ENCODE results near the gene SMC5.
"Not testable (repeated sequence)": the region's sequence is repeated elsewhere in the genome, so short reads cannot be mapped to it uniquely, and the experiment has no call there.

Gene SMC5
- total RNA-seq: 23.5 to 110 (median 60.0) reads per million in 17 experiments

DNA sequence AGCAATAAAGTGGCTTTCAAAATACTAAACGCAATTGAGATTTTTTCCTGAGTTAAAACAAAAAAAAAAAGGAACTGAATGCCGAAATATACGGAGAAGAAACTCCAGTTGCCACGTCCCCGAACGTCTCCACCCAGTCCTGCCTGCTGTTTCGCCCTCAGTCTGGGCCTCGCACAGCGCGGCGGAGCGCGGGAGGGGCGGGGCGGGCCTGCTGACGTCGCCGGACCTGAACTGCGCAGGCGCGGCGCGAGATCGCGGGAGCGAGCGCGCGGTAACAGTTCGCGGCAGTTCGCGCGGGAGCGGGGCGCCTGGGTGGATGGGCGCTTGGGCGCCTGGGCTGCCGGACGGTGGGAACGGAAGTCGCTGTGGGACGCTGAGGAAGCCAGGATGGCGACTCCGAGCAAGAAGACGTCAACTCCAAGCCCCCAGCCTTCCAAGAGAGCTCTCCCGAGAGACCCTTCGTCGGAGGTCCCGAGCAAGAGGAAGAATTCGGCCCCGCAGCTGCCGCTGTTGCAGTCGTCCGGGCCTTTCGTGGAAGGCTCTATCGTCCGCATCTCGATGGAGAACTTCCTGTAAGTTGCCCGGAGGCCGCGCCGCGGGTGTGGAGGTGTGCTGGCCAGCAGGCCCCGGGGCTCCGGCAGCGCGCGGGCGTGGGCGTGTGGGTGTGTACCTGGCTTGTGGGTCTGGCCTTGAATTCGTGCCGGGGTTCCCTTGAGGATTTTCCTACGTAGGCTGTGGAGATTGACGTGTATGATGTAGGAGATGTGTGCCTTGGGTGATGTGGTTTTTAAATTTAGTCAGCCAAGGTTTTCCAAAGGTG lies at the start of gene SMC5:
Gene SMC5, plus strand, starts transcription at position 287 of the 820 bp plus-strand sequence. Its CDS starts 101 bp downstream, at position 388.
- DNase-seq: peak; percentile 95 to 99 (median 96)

DNA sequence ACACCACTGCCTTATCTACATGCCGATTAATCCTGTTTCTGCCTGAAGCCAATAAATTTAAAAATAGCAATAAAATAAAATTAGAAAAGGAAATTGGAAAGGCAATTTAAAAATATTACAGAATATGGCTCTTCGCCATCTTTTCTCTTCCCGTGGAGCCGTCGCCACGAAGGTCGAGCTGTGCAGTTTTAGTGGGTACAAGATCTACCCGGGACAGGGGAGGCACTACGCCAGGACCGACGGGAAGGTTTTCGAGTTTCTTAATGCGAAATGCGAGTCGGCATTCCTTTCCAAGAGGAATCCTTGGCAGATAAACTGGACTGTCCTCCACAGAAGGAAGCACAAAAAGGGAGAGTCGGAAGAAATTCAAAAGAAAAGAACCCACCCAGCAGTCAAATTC lies 41.7 kb upstream of the SMC5 start:
- DNase-seq: no peak

DNA sequence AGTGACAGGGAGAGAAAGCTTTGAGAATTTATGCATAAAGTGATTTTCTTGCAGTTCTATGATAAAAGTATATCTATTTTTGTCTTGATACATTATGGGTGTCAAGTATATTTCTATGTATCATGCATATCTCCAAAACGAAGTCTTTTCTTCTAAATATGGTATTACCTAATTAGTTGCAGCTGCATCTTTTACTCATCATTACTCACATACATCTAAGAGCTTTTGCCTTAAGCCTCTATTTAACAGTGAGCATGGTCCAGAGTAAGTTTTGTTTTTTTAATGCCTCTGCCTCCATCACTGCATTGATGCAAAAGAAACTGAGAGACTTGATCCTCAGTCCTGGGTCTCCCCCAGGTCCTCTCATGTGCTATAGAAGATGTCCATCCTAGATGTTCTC lies 40.0 kb upstream of the SMC5 start:
- no peak for DNase-seq

DNA sequence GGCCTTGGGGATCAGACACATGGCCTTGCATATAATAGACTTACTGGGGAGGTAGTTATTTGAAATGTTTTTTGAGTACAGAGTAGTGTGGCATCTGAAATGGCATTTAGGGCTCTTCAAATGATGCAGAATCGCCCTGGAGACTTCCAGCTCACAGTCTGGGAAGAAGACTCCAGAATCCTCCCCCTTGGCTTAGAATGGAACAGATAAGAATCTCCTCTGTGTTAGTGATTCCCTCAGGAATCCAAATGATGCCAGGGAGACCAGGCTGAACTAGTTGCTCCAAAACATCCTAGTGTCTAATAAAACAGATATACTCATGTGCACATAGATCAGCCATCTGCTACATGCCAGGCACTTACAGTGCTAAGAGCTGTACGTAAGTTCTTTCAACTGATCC lies 38.6 kb upstream of the SMC5 start:
- DNase-seq: no peak

DNA sequence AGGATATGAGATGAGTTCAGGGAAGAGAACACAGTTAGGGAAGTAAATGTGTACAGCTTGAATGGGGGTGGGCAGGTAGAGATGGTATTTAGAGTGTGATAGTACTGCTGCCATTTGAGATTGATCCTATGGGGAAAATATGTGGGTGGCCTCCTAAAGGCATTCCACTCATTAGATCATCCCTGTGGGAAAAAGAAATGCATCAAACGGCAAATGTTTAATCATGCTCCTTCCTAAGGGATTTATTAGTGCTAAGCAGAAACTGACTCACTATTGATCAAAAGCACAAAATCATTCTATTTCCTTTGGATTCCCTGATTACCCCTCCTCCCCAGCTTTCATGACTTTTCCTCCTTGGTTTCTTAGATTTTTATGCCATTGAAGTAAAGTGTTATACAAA lies 36.4 kb upstream of the SMC5 start:
- DNase-seq: no peak

DNA sequence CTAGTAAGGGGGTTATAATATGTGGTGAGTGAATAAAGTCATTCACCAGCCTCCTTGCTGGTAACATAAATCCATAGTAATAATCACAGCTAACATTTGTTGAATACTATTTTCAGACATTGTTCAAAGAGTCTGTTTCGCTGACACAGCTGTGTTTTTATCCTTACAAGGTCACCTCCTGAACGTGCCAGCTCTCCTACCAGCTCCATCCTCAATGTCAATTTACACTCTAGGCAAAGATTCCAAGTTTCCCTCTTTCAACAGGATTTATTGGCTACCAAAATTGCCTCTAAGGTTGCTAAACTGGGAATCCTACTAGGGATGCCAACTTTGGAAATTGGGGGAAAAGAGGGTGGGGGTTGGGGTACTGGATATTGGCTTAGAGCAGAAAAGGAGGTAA lies 30.7 kb upstream of the SMC5 start:
- DNase-seq: no peak

DNA sequence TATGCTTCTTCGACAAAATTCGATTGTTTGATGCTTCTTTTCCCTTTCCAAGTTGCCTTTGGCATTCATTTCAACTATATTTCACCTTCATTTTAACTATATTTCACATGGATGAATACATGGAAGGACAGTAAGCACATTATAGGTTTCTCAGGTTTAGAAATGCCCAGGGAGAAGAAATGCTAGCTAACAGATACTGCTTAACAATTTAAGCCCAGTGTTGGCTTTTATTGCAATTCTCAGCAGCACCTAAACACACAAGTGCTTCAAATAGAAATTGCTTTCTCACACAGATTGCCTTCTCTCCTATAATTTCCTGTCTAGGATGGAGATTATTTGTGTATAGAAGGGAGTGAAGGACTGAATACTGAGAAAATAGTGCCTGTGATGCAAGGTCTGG lies 30.2 kb upstream of the SMC5 start:
- DNase-seq: no peak

DNA sequence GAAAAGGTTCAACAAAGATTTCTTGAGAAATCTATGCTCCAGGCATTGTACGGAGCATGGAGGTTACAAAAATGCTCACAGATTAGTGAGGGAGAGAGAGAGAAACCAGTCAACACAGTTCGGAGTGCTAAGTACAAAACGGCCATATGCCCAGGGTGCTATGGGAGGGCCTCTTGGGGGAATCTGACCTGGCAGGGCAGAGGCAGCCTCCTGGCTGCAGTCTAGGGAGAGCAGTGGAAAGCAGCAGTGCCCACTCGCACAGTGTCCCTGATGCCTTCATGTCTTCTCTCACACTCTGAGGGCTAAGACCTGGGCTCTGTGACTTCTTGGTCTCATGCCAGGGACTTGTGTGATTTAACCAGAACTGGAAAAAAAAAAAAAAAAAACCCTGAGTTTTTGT lies 29.8 kb upstream of the SMC5 start:
- DNase-seq: no peak

DNA sequence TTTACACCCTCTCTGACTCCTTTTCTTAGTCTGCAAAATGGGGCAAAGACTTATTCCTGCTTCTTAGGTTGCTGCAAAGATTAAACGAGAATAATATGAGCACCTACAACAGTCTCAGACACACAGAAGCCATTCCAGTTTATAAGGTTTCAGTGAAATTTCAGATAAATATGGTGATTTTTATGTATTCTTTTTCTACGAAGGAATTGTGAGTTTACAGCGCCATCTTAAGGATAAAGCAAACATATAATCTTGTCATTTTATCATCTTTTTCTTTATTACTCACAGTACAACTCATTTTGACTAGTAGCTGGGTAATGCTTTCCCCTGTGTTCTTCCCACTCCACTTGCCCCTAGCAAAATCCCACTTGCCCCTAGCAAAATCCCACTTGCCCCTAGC lies 29.2 kb upstream of the SMC5 start:
- peak in 2 of 4 experiments; percentile 2 to 6 for DNase-seq

DNA sequence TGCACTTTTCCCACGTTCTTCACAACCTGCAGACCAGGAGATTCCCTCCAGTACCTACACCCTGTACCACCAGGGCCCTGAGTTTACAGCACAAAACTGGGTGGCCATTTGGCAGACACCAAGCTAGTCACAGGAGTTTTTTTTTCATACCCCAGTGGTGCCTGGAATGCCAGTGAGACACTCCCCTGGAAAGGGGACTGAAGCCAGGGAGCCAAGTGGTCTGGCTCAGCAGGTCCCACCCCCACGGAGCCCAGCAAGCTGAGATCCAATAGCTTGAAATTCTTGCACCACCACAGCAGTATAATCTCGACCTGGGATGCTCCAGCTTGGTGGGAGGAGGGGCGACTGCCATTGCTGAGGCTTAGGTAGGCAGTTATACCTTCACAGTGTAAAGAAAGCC lies 26.3 kb upstream of the SMC5 start:
- no peak for DNase-seq

DNA sequence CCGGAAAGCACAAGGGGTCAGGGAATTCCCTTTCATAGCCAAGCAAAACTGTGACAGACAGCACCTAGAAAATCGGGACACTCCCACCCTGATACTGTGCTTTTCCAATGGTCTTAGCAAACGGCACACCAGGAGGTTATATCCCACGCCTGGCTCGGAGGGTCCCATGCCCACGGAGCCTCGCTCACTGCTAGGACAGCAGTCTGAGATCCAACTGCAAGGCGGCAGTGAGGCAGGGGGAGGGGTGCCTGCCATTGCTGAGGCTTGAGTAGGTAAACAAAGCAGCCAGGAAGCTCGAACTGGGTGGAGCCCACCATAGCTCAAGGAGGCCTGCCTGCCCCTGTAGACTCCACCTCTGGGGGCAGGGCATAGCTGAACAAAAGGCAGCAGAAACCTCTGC lies 24.6 kb upstream of the SMC5 start:
- DNase-seq: not testable (repeated sequence)

DNA sequence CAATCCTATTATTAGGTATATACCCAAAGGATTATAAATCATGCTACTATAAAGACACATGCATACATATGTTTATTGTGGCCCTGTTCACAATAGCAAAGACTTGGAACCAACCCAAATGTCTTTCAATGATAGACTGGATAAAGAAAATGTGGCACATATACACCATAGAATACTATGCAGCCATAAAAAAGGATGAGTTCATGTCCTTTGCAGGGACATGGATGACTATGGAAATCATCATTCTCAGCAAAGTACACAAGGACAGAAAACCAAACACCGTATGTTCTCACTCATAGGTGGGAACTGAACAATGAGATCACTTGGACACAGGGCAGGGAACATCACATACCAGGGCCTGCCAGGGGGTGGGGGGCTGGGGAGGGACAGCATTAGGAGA lies 12.8 kb upstream of the SMC5 start:
- not testable (repeated sequence) for DNase-seq

DNA sequence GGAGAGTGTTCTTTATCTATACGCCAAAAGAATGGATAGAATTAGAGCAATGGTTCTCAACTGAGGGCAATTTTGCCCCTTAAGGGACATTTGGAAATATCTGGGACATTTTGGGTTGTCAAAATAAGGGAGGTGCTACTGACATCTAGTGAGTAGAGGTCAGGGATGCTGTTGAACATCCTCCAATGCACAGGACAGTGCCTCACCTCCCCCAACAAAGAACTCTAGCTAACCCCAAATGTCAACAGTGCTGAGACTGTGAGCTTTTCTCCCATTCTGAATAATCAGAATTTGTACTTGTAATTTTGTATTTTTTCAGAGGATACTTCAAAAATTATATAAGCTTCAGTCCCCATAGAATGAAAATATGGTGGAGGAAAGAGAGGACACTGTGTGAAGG lies 8.6 kb upstream of the SMC5 start:
- DNase-seq: no peak

DNA sequence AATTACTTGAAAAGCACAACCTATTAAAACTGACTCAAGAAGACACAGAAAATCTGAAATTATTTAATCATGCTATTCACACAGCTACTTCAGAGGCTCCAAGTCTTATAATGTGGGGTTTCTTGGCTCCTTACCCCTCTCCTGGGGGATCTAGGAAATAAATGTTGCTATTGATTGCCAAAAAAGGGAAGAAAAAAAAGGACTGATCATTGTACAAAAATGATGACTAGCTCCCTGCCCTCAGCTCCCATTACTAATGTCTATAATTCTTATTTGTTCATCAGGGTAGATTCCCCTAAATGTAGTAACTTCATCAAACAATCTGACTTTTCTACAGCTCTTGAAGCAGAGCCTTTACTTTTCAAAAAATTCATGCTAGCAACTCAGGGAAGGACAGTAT lies 3.3 kb upstream of the SMC5 start:
- no peak for DNase-seq

DNA sequence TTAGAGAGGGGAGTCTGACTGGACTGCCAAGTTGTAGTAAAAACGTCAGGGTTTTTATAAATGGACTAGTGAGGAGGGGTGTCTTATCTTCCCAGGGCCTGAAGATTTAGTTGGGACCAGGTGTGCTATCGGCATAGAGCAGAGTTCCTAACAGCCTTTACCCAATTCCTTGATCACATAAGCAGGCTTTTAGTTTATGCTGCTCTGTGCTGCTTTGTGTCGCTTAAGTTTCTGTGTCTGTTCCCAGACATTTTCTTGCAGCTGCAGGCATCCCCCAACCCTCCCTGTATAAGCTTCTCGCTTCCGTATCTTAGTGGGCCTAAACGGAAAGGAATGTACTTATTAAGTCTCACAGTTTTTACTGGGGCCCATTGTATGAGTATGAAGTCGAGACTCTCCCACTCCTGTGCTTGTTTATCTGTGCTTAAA lies 2.6 kb upstream of the SMC5 start:
- DNase-seq: no peak

DNA sequence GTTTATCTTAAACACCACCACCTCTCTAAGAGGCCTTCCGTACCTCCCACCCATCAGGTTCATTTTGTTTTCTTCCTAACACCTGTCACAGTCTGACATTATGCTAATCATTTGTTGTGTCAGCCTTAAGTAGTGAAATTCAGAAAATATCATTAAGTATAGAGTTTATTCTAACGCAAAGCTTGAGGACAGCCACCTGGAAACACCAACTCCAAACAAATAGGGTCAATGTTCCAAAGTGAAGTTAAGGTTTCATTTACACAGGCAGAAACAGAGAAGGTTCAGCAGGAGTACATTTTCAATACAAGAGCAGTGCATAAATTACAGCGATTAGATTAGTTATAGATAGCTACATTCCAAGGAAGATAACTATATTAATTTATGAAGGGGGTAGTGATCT lies 1.3 kb upstream of the SMC5 start:
- DNase-seq: no peak

DNA sequence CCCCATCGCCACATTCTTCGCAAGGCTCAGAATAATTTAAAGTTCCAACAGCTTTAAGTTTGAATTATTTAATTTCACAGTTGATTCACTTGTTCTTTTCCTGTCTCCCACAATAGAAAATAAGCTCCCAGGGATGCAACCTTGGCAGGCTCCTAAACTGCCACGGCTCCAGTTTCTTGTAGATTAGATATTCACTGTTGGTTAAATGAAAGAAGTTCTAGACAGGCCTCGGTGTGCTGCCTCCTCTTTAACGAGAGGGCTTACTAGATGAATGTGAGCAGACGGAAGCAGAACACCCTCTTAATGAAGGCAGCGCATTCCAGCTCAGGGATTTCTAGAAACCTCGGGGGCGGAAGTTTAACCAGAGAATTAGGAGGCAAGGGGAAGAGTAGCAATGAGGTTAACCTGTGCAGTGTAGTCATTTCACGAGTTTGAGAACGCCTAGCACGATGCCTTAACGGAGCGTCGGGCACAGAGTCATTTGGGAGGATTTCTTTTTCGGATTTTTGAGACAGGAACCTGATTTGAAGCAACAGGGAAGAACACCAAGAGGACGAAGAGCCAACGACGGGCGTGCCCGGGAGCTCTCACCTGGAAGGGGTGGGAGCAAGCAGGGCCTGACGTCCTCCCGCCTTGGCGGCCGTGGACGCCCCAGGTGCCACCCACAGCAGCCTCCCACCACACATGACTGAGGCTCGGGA lies 637 bp upstream of the SMC5 start:
- DNase-seq: peak; percentile 46 to 66 (median 55)

DNA sequence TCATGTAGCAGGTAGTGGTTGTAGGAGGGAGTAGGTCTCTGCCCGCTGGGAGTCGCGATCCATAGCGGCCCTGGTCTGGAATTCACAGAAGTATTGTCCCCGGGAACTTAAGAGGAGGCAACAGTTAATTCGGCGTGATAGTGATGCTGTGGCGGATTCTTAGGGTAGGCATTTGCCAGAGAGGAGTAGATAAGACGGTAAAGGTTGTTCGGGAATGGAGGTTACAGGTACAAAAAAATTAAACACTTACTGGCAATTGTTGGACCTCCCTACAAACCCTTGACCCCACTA lies 679 bp downstream of the SMC5 start:
- no peak for DNase-seq

DNA sequence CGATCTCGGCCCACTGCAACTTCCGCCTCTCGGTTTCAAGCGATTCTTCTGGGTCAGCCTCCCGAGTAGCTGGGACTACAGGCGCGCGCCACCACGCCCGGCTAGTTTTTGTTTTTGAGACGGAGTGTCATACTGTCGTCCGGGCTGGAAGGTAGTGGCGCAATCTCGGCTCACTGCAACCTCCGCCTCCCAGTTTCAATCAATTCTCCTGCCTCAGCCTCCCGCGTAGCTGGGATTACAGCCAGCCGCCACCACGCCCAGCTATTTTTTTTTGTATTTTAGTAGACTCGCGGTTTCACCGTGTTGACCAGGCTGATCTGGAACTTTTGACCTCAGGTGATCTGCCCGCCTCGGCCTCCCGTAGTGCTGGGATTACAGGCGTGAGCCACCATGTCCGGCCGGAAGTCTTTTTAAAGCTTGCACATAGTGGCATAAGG lies 1.2 kb downstream of the SMC5 start:
- no peak for DNase-seq

DNA sequence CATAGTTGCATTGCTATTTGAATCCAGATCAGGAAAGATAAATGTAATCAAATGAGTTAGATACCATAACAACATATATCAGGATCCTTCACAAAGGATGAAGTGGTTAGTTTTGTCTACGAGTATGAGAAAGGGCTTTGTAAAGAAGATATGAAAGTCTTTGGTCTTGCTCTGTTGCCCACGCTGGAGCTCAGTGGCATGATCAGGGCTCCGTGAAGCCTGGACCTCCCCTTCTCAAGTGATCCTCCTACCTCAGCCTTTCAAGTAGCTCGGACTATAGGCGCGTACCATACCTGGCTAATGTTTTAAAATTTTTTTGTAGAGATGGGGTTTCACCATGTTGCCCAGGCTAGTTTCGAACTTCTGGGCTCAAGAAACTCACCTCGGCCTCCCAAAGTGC lies 1.8 kb downstream of the SMC5 start:
- no peak for DNase-seq

DNA sequence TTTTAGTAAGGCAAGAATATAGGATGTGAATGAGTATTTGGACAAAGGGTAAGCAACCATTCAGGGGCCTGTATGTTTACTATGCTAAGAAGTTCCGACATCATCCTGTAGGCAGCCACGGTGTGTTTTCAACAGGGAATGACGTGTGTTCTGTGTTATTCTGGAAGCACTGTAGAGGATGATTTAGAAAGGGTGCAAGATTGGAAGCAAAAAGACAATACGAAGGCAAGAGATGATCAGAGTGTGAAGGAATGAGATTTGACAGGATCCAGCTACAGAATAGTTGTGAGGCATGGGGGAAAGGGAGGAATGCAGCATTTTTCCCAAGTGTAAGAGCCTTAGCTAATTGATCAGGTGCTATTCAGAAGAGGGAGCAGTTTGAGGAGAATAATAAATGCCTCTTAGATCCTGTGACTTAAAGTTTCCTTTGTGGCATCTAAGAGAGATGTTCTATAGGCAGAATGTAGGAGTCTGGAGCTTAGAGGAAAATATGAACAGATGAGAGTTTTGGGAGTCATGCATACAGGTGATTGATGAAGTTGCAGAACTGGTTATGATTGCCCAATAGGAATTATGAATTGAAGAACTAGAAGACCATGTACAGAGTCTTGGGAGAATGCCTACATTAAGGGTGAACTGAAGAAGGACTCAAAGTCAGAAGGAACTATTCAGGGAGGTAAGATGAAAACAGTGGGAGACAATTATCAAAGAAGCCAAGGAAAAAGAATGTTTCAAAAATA lies 2.5 kb downstream of the SMC5 start:
- no peak for DNase-seq

DNA sequence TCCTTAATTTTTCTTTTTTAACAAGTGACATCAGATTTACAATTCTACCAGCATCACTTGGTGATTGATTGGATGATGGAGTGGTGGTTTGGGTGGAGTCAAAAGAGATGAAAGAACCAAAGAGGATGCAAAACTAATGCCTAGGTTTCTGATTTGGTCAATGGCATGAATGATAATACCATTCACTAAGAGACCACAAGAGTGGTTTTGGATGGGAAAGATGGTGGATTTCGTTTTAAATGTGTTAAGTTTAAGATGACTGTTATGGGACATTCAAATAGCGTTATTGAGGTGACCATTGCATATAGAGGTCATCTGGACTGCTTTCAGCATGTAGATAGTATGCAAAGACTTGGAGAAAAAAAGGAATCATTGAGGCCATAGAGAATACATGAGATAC lies 3.6 kb downstream of the SMC5 start:
- DNase-seq: no peak

DNA sequence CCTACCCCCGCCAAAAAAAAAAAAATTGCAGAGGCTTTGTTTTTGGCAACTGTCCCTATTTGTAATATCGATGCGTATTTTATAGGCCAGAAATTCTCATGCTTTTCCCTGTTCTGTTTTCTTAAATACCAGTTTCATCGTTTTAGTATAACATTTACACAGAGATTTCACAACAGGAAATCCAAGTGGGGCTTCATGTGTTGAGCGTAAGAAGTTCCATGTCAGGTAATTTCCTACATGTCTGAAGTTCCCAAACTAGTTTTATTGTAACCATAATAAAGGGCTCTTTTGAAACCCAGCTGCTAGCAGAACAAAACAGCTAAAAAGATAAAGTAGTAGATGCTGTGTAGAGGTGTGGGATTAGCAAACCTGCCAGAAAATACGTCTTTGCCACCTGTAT lies 4.2 kb downstream of the SMC5 start:
- no peak for DNase-seq

DNA sequence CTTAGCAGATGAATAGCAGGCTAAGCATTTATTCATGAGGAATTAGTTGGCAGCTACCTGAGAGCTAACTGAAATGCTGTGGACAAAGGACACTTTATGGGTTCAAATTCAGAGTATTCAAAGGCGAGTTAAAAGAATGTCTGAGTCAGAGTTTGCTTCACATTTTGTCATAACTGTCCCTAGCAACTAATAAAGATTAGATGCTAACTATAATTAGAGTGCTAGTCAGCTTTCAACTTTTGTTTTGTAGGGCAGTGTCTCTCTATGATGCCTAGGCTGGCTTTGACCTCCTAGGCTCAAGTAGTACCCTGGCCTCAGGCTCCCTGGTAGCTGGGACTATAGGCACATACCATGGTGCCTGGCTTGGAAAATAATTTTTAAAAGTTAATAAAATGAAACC lies 4.6 kb downstream of the SMC5 start:
- DNase-seq: no peak
